Sigmoid colon (tissue), 7 donors: ENCODE data around the gene CMSS1. TPM values are rescaled to one million over a fixed set of nuclear protein-coding genes. Genes with fewer than 3 reads are reported as not detected.

Experiments used
- DNase-seq: peaks from one replicate; pipeline ENCODE4 v3.0.0-alpha.2; 2019
- H3K27ac ChIP-seq, 4 donors: fragments of 200-600 bp; sonication (generic); one replicate each; pipeline ENCODE4 v1.5.1; 2016 to 2019; ENCODE audit warnings: mild to moderate bottlenecking in 1 of 4
- H3K27me3 ChIP-seq, 3 donors: fragments of 200-600 bp; sonication (generic); one replicate each; pipeline ENCODE4 v1.5.1; 2019; ENCODE audit warnings: mild to moderate bottlenecking in 1 of 3
- H3K36me3 ChIP-seq, 4 donors: fragments of 200-600 bp; sonication (generic); one replicate each; pipeline ENCODE4 v1.5.1; 2016 to 2019
- H3K4me1 ChIP-seq, 4 donors: fragments of 200-600 bp; sonication (generic); one replicate each; pipeline ENCODE4 v1.5.1; 2017 to 2019
- H3K4me3 ChIP-seq, 4 donors: fragments of 200-600 bp; sonication (generic); one replicate each; pipeline ENCODE4 v1.5.1; 2017 to 2019; ENCODE audit warnings: mild to moderate bottlenecking in 2 of 4, moderate library complexity in 1 of 4
- H3K9me3 ChIP-seq, 4 donors: fragments of 200-600 bp in 3 of 4; sonication (generic) in 3 of 4; one replicate each; pipeline versions ENCODE4 v1.5.1 to v1.6.1; 2013 to 2019
- EP300 ChIP-seq, 4 donors: sonication (generic); formaldehyde crosslinking; IDR thresholded peaks; one replicate each; pipeline ENCODE4 v1.6.1; 2017; ENCODE audit warnings: antibody characterized with exemption in 4 of 4
- POLR2A ChIP-seq, 2 donors: fragments of 450-650 bp; IDR thresholded peaks; one replicate each; pipeline ENCODE4 v1.6.1; 2016; ENCODE audit warnings: antibody characterized with exemption in 2 of 2, mild to moderate bottlenecking in 2 of 2, moderate library complexity in 2 of 2
- POLR2AphosphoS5 ChIP-seq, 4 donors: sonication (generic); formaldehyde crosslinking; IDR thresholded peaks; one replicate each; pipeline ENCODE4 v1.6.1; 2017; ENCODE audit warnings: antibody characterized with exemption in 4 of 4
- WGBS, 2 donors: extraction: QIAGEN DNeasy Blood & Tissue Kit; methylation state at CpG; one replicate each; pipeline ENCODE4 v1.1.7; 2013; 5-methylcytosine and 5-hydroxymethylcytosine counted together
- intact Hi-C: fragments of 100-400 bp; cut with DNase I; formaldehyde crosslinking; loops from one replicate; pipeline ENCODE4 v1.15.1; 2023
- polyA plus RNA-seq, 3 donors: library from polyadenylated mRNA; stranded (reverse); fragments of 200-250 nt; gene quantifications; one replicate each; pipeline ENCODE4 v1.2.3, GENCODE V29; 2013
- total RNA-seq, 4 donors: library from RNA; depleted of rRNA; stranded (reverse); fragments of >200 nt; gene quantifications; one replicate each; pipeline ENCODE4 v1.1.0, GENCODE V29; 2016
- TF ChIP-seq, protein P1 (sequence below), 4 experiments: fragments of 450-650 bp in 3 of 4; fragments of 200-600 bp in 1 of 4; IDR thresholded peaks; one replicate each; pipeline ENCODE4 v1.5.1; 2016 to 2019; ENCODE audit warnings: antibody characterized with exemption in 4 of 4, mild to moderate bottlenecking in 3 of 4, moderate library complexity in 2 of 4
- donor health status: healthy with polysubstance abuse.
- donor health status: Bipolar disorder and iron deficiency.
- donor health status: healthy.

Gene CMSS1
- total and polyA plus RNA-seq, 7 donors, result 6.0 to 19.4 (median 13.9) TPM

DNA sequence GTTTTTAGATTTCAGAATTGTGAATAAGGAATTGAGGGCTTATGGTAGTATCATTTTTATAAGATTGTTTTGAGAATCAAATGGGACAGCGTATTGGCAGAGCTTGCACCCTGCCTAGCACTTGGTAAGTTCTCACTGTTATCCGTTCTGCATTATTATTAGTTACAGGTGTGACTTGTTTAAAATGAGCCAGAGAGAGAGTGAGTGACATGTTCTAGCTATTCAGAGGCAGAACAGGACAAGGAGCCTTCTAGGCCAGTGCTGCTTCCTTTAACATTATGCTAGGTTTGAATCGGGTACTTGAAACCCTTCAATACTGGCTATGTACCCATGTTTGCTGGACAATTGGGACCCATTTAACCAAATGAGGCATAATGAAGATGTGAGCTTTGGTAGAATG, 162.9 kb downstream of the CMSS1 start:
- no peak overlapping the region for H3K27ac ChIP-seq
- intact Hi-C loops, result no loop called here
- TF ChIP-seq, protein P1, sequence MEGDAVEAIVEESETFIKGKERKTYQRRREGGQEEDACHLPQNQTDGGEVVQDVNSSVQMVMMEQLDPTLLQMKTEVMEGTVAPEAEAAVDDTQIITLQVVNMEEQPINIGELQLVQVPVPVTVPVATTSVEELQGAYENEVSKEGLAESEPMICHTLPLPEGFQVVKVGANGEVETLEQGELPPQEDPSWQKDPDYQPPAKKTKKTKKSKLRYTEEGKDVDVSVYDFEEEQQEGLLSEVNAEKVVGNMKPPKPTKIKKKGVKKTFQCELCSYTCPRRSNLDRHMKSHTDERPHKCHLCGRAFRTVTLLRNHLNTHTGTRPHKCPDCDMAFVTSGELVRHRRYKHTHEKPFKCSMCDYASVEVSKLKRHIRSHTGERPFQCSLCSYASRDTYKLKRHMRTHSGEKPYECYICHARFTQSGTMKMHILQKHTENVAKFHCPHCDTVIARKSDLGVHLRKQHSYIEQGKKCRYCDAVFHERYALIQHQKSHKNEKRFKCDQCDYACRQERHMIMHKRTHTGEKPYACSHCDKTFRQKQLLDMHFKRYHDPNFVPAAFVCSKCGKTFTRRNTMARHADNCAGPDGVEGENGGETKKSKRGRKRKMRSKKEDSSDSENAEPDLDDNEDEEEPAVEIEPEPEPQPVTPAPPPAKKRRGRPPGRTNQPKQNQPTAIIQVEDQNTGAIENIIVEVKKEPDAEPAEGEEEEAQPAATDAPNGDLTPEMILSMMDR (IDR thresholded peaks at IDR 0.05), result no peak
- no peak for TF ChIP-seq EP300 (IDR thresholded peaks at IDR 0.05)
- TF ChIP-seq POLR2AphosphoS5 (IDR thresholded peaks at IDR 0.05), result no peak
- TF ChIP-seq POLR2A (IDR thresholded peaks at IDR 0.05), result no peak
- H3K4me1 ChIP-seq, result no peaks in the 10 kb centered on the region
- no peaks in the 10 kb centered on the region for H3K36me3 ChIP-seq
- WGBS, 2 donors, result 95 to 97% methylated on average over 3 of the region's 3 CpGs
- no peak for DNase-seq
- H3K9me3 ChIP-seq, result no peaks in the 10 kb centered on the region
- H3K4me3 ChIP-seq, result no peak overlapping the region
- no peaks in the 10 kb centered on the region for H3K27me3 ChIP-seq

GRCh38 chr3:99981138-99981537, 163.5 kb downstream of the CMSS1 start:
- H3K27me3 ChIP-seq, result no peaks in the 10 kb centered on the region
- no peaks in the 10 kb centered on the region for H3K36me3 ChIP-seq
- 95 to 100% methylated on average over 1 of the region's 1 CpG for WGBS, 2 donors
- H3K27ac ChIP-seq, result no peak overlapping the region
- H3K4me3 ChIP-seq, result no peak overlapping the region
- no peaks in the 10 kb centered on the region for H3K4me1 ChIP-seq
- DNase-seq, result no peak
- no peak for TF ChIP-seq POLR2AphosphoS5 (IDR thresholded peaks at IDR 0.05)
- TF ChIP-seq POLR2A (IDR thresholded peaks at IDR 0.05), result no peak
- TF ChIP-seq, protein P1 (IDR thresholded peaks at IDR 0.05), result no peak
- TF ChIP-seq EP300 (IDR thresholded peaks at IDR 0.05), result no peak
- no peaks in the 10 kb centered on the region for H3K9me3 ChIP-seq
- intact Hi-C loops, result no loop called here

- 94 to 99% methylated on average over 2 of the region's 2 CpGs for WGBS, 2 donors
- intact Hi-C loops, result no loop called here
- Histone ChIP-seq H3K9me3 (no peaks in the 10 kb centered on the region), H3K4me3 (no peak overlapping the region), H3K27me3 (no peaks in the 10 kb centered on the region), H3K36me3 (no peaks in the 10 kb centered on the region), H3K27ac (no peak overlapping the region), H3K4me1 (no peaks in the 10 kb centered on the region)
- DNase-seq, result no peak
- no peak for TF ChIP-seq EP300 (IDR thresholded peaks at IDR 0.05)
- TF ChIP-seq POLR2A (IDR thresholded peaks at IDR 0.05), result no peak
- no peak for TF ChIP-seq POLR2AphosphoS5 (IDR thresholded peaks at IDR 0.05)
- TF ChIP-seq, protein P1 (IDR thresholded peaks at IDR 0.05), result no peak
Measured at GRCh38 chr3:99982650-99983049, 165.0 kb downstream of the CMSS1 start.

DNA sequence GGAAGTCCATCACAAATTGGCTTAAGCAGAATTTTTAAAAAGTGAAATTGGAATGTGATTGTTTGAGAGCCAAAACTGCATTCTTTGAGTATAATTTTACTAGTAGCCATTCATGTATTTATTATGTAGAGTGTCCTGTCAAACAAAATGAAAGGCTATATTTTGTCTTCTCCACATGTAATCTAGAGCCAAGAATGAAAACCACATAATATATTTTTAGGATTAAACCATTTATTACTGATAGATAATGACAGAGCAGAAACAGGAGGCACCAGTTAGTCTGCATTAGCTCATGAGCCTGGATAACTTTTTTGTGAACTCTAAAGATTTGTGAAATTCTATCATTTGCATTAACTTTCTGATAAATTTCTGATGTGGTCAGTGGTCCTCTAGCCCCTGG, 166.5 kb downstream of the CMSS1 start:
- no peaks in the 10 kb centered on the region for H3K27me3 ChIP-seq
- no peaks in the 10 kb centered on the region for H3K4me1 ChIP-seq
- intact Hi-C loops, result no loop called here
- TF ChIP-seq, protein P1 (IDR thresholded peaks at IDR 0.05), result no peak
- TF ChIP-seq POLR2AphosphoS5 (IDR thresholded peaks at IDR 0.05) (no peak), POLR2A (IDR thresholded peaks at IDR 0.05) (no peak), EP300 (IDR thresholded peaks at IDR 0.05) (no peak)
- DNase-seq, result no peak
- no peak overlapping the region for H3K27ac ChIP-seq
- H3K9me3 ChIP-seq, result no peaks in the 10 kb centered on the region
- H3K36me3 ChIP-seq, result no peaks in the 10 kb centered on the region
- no peak overlapping the region for H3K4me3 ChIP-seq

DNA sequence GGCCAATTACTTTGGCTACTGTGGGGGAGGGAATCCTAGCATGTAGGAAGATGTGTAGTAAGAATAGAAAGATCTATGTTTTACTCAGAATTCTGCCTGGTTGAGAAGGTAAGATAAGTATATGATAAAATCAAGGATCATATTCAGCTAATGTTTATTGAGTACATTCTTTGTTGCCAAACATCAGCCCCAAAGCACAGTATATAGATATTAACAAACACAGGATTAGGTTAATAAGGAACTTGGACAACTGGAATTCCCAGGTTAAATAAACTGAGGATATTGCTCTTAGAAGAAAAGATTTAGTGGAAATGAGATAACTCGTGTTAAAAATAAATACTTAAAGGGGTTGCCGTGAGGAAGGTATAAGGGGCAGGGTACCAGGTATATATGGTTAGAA, 167.0 kb downstream of the CMSS1 start:
- no peaks in the 10 kb centered on the region for H3K27me3 ChIP-seq
- 80 to 87% methylated on average over 2 of the region's 2 CpGs for WGBS, 2 donors
- H3K4me1 ChIP-seq, result no peaks in the 10 kb centered on the region
- no peaks in the 10 kb centered on the region for H3K9me3 ChIP-seq
- intact Hi-C loops, result no loop called here
- no peak for TF ChIP-seq EP300 (IDR thresholded peaks at IDR 0.05)
- TF ChIP-seq, protein P1 (IDR thresholded peaks at IDR 0.05), result no peak
- no peak for TF ChIP-seq POLR2A (IDR thresholded peaks at IDR 0.05)
- no peak for DNase-seq
- no peak overlapping the region for H3K27ac ChIP-seq
- no peaks in the 10 kb centered on the region for H3K36me3 ChIP-seq
- H3K4me3 ChIP-seq, result no peak overlapping the region
